Testis (tissue), 3 donors: ENCODE results near the gene KIAA0232. TPM values are rescaled to one million over a fixed set of nuclear protein-coding genes. Genes with fewer than 3 reads are reported as not detected.

Experiments used
- DNase-seq: peaks from one replicate; pipeline ENCODE4 v3.0.0-alpha.2; 2019
- H3K27ac ChIP-seq, 2 donors: fragments of 200-600 bp; sonication (generic); one replicate each; pipeline ENCODE4 v1.5.1; 2019
- H3K27me3 ChIP-seq: fragments of 200-600 bp; sonication (generic); one replicate; pipeline ENCODE4 v1.5.1; 2019
- H3K36me3 ChIP-seq: fragments of 200-600 bp; sonication (generic); one replicate; pipeline ENCODE4 v1.5.1; 2017; ENCODE audit warnings: low read depth; ENCODE audit errors: missing control alignments
- H3K4me1 ChIP-seq: fragments of 200-600 bp; sonication (generic); one replicate; pipeline ENCODE4 v1.5.1; 2019
- H3K4me3 ChIP-seq, 2 donors: fragments of 200-600 bp; sonication (generic); one replicate each; pipeline ENCODE4 v1.5.1; 2017 to 2019
- H3K9me3 ChIP-seq: fragments of 200-600 bp; sonication (generic); one replicate; pipeline ENCODE4 v1.5.1; 2017
- POLR2A ChIP-seq: fragments of 450-650 bp; IDR thresholded peaks from one replicate; pipeline ENCODE4 v1.6.1; 2017; ENCODE audit warnings: antibody characterized with exemption, mild to moderate bottlenecking, moderate library complexity
- WGBS, 2 donors: methylation state at CpG; one replicate each; pipeline ENCODE4 v1.1.5; 2018; 5-methylcytosine and 5-hydroxymethylcytosine counted together
- intact Hi-C: fragments of 100-400 bp; cut with DNase I; formaldehyde crosslinking; loops from one replicate; pipeline ENCODE4 v1.15.1; 2023; ENCODE audit warnings: low total_unique reads
- polyA plus RNA-seq: library from polyadenylated mRNA; stranded (reverse); fragments of 350-450 nt; fragmentation: Illumina TruSeq; extraction: RNeasy Lipid Tissue Mini Kit (QIAGEN cat#74804); gene quantifications from one replicate; pipeline ENCODE4 v1.2.3, GENCODE V29; 2014; ENCODE audit warnings: low read depth, low replicate concordance; ENCODE audit not compliant: insufficient read depth
- total RNA-seq, 2 donors: library from RNA; depleted of rRNA; stranded (reverse); fragments of >200 nt; gene quantifications; one replicate each; pipeline ENCODE4 v1.2.3, GENCODE V29; 2016
- TF ChIP-seq, protein P1 (sequence below), 3 experiments: fragments of 450-650 bp in 2 of 3; fragments of 200-600 bp in 1 of 3; sonication (generic) in 1 of 3; IDR thresholded peaks; one replicate each; pipeline ENCODE4 v1.5.1; 2016 to 2019; ENCODE audit warnings: antibody characterized with exemption in 3 of 3, mild to moderate bottlenecking in 2 of 3, moderate library complexity in 1 of 3

The KIAA0232 gene
- total and polyA plus RNA-seq, 3 donors from 2014 or later, result 22.7 to 48.0 (median 47.9) TPM

DNA sequence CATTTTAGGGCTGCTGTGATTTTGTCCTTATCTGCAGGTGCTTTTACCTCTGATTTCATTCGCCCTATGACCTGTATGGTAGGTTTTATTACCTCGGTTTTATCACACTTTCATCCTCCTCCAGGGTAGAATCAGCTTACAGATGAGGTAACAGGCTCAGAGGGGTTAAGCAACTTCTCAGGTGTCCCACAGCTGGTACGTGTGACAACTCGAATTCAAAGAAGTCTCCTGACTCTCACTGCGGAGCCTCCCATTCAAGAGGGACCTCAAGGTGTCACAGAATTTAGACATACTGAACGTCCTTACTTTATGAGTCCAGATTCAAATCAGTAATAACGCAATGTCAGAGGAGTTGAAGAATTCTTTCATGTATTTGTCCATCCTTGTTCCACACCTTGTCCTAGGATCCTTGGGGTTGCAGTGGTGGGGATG lies 12.5 kb upstream of the KIAA0232 start:
- Histone ChIP-seq H3K27ac (no peak overlapping the region), H3K4me1 (peaks cover 4% of the 10 kb centered on the region), H3K4me3 (no peak overlapping the region), H3K9me3 (no peaks in the 10 kb centered on the region), H3K27me3 (no peaks in the 10 kb centered on the region), H3K36me3 (no peaks in the 10 kb centered on the region)
- intact Hi-C loops, result no loop called here
- TF ChIP-seq, protein P1, sequence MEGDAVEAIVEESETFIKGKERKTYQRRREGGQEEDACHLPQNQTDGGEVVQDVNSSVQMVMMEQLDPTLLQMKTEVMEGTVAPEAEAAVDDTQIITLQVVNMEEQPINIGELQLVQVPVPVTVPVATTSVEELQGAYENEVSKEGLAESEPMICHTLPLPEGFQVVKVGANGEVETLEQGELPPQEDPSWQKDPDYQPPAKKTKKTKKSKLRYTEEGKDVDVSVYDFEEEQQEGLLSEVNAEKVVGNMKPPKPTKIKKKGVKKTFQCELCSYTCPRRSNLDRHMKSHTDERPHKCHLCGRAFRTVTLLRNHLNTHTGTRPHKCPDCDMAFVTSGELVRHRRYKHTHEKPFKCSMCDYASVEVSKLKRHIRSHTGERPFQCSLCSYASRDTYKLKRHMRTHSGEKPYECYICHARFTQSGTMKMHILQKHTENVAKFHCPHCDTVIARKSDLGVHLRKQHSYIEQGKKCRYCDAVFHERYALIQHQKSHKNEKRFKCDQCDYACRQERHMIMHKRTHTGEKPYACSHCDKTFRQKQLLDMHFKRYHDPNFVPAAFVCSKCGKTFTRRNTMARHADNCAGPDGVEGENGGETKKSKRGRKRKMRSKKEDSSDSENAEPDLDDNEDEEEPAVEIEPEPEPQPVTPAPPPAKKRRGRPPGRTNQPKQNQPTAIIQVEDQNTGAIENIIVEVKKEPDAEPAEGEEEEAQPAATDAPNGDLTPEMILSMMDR (IDR thresholded peaks at IDR 0.05), result no peak
- no peak for TF ChIP-seq POLR2A
- 86 to 91% methylated on average over 7 of the region's 7 CpGs for WGBS, 2 donors
- no peak for DNase-seq

GRCh38 chr4:6770581-6771228 lies 11.8 kb upstream of the KIAA0232 start:
- no peak overlapping the region for H3K27ac ChIP-seq
- no peak for TF ChIP-seq POLR2A
- TF ChIP-seq, protein P1 (IDR thresholded peaks at IDR 0.05), result no peak

DNA sequence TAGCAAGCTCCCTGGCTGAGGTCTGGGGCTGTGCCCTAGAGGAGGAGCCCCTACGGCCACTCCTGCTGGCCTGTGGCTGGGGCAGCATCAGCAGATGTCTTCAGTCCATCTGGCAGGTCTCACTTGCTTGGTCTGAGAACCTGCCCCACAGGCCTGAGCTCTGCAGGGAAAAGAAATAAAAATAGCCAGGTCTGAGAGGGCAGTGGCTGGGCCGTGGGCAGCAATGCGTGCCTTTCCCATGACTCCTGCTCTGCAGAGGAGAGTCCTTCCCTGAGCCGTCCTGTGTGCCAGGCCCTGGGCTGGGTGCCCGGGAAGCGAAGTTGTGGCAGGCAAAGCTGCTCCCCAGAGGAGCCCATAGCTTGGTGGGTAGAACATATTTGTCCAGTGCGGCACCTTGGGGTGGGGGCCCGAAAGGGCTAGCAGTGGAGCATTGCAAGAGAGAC lies 11.3 kb upstream of the KIAA0232 start:
- no peaks in the 10 kb centered on the region for H3K9me3 ChIP-seq
- TF ChIP-seq, protein P1 (IDR thresholded peaks at IDR 0.05), result no peak
- no peak for TF ChIP-seq POLR2A
- H3K4me3 ChIP-seq, result no peak overlapping the region
- no peak for DNase-seq
- H3K27ac ChIP-seq, result no peak overlapping the region
- 80 to 81% methylated on average over 7 to 8 of the region's 8 CpGs for WGBS, 2 donors
- H3K4me1 ChIP-seq, result peaks cover 4% of the 10 kb centered on the region
- H3K27me3 ChIP-seq, result no peaks in the 10 kb centered on the region
- H3K36me3 ChIP-seq, result no peaks in the 10 kb centered on the region
- intact Hi-C loops, result no loop called here

More at GRCh38 chr4:6770581-6771228, 11.8 kb upstream of the KIAA0232 start:
- H3K36me3 ChIP-seq, result no peaks in the 10 kb centered on the region
- 95 to 97% methylated on average over 4 to 7 of the region's 7 CpGs for WGBS, 2 donors
- H3K27me3 ChIP-seq, result no peaks in the 10 kb centered on the region
- no peak for DNase-seq
- H3K4me3 ChIP-seq, result no peak overlapping the region
- H3K4me1 ChIP-seq, result peaks cover 4% of the 10 kb centered on the region
- no peaks in the 10 kb centered on the region for H3K9me3 ChIP-seq
- intact Hi-C loops, result no loop called here

DNA sequence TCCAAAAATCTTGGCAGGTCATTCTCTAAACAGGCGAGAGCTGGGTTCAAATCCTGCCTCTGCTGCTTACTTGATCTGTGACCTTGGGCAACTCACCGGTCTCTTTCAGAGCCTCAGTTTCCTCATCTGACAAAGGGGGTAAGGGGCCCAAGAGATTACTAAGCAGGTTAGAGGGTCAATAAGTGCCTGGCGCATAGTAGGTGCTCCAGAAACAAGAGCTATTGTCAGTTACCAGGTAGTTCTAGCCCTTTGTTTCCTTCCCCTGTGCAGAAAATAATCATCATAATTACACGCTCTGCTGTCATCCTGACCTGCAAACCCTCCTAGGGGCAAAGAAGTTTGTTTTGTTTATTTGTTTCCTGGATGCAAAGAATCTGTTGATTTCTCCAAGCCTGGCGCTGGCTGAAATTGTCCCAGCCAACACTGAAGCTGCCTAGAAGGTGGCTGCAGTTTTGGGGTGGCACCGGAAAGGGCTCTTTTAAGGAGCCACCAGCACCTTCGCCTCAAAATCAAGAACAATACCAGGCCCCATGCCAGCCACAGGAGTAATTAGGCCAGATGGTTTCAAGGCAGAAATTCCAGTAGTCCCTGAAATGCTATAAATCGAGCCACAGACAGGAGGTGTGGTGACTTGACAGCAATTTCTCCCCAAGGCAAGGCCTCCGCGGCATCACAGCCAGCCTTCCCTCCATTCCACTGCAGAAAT lies 10.2 kb upstream of the KIAA0232 start:
- no peak for TF ChIP-seq POLR2A
- TF ChIP-seq, protein P1 (IDR thresholded peaks at IDR 0.05), result no peak
- WGBS, 2 donors, result 80 to 81% methylated on average over 10 of the region's 10 CpGs
- no peak overlapping the region for H3K4me3 ChIP-seq
- intact Hi-C loops, result no loop called here
- H3K9me3 ChIP-seq, result no peaks in the 10 kb centered on the region
- no peaks in the 10 kb centered on the region for H3K36me3 ChIP-seq
- no peak overlapping the region for H3K27ac ChIP-seq
- peaks cover 4% of the 10 kb centered on the region for H3K4me1 ChIP-seq
- no peak for DNase-seq
- H3K27me3 ChIP-seq, result no peaks in the 10 kb centered on the region
